ENCODE measurements around the gene PARP3. TPM values are rescaled to one million over a fixed set of nuclear protein-coding genes. Genes with fewer than 3 reads are reported as not detected.

PARP3 gene
- total and polyA plus RNA-seq, 9 of the 15 experiments (the other 6 are each of a cell fraction or from before 2014, with no cell fraction given) = 0.46 to 6.6 (median 4.5) TPM

DNA sequence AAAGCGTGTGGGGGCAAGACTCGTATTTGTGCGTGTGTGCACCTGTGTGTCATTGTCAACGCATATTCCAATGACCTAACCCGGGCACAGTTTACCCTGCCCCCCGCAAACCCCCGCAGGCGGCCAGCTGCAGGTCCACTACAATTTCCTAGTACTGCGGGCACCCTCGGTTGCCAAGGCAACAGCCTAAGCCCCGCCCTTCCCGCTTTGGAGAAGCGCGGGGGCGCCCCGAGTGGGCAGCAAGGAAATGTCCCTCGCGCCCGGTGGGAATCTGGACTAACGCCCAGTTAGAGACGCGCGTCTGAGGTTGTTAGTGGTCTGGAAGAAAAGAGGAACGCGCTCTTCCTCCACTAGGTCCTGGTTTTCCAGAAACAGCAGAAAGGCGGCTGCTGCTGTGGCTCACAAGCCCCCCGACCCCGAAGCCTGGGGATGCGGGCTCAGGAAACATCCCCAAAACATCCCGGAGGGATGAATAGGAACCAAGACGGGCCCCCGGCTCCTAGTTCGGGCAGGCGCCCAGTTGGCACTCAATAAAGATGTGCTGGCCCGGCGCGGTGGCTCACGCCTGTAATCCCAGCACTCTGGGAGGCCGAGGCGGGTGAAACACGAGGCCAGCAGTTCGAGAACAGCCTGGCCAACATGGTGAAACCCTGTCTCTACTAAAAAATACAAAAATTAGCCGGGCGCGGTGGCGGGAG is 33.8 kb downstream of the PARP3 start (continued):
- TF ChIP-seq CHD7 (IDR thresholded peaks at IDR 0.05; ENCODE audit: low read depth, low read length) (no peak), TFAM (CRISPR knock-in tag; conservative IDR thresholded peaks at IDR 0.05) (no peak), CCAR2 (IDR thresholded peaks at IDR 0.05; ENCODE audit: low read depth, low read length) (no peak), ZBTB43 (CRISPR knock-in tag; IDR thresholded peaks at IDR 0.05) (no peak), ESRRA (IDR thresholded peaks at IDR 0.05; ENCODE audit: borderline replicate concordance, low read depth) (no peak), GABPB2 (CRISPR knock-in tag; conservative IDR thresholded peaks at IDR 0.05) (no peak), NFIC (IDR thresholded peaks at IDR 0.05) (peak; percentile 30; the same call in 1 of the 2 replicates), NCOA4 (IDR thresholded peaks at IDR 0.05; ENCODE audit: partially characterized antibody) (no peak), COPS2 (conservative IDR thresholded peaks at IDR 0.05) (no peak)
- TF ChIP-seq, protein P1, sequence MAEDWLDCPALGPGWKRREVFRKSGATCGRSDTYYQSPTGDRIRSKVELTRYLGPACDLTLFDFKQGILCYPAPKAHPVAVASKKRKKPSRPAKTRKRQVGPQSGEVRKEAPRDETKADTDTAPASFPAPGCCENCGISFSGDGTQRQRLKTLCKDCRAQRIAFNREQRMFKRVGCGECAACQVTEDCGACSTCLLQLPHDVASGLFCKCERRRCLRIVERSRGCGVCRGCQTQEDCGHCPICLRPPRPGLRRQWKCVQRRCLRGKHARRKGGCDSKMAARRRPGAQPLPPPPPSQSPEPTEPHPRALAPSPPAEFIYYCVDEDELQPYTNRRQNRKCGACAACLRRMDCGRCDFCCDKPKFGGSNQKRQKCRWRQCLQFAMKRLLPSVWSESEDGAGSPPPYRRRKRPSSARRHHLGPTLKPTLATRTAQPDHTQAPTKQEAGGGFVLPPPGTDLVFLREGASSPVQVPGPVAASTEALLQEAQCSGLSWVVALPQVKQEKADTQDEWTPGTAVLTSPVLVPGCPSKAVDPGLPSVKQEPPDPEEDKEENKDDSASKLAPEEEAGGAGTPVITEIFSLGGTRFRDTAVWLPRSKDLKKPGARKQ (CRISPR knock-in tag; IDR thresholded peaks at IDR 0.05) = no peak
- TF ChIP-seq, protein P2, sequence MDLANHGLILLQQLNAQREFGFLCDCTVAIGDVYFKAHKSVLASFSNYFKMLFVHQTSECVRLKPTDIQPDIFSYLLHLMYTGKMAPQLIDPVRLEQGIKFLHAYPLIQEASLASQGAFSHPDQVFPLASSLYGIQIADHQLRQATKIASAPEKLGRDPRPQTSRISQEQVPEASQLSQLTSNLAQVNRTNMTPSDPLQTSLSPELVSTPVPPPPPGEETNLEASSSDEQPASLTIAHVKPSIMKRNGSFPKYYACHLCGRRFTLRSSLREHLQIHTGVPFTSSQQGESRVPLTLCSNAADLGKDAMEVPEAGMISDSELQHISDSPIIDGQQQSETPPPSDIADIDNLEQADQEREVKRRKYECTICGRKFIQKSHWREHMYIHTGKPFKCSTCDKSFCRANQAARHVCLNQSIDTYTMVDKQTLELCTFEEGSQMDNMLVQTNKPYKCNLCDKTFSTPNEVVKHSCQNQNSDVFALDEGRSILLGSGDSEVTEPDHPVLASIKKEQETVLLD (IDR thresholded peaks at IDR 0.05) = no peak
